Measurements from ENCODE around the gene MYLK4.

MYLK4 gene

DNA sequence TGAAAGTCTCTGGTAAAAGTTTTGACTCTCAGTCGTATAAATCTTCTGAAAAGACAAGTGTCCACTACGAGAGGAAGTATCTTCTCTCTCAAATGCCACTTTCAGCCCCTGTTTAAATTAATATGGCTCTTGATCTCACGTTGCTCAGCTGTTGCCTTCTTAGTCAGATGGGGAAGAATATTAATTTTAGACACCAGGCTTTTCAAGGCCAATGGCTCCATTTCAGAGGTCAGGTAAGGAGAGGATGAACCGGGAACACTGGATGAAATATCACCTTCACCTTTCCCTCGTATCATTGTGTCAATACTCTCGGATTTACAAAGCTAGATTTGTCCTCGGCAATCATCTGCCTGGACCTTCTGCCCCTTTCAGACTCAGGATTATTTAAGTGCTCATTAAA, at the start of gene MYLK4:
Gene MYLK4, minus strand, starts transcription at position 91 of the 400 bp plus-strand sequence. CDS start 1,628 bp downstream, outside the sequence.
- DNase-seq, result no peak

DNA sequence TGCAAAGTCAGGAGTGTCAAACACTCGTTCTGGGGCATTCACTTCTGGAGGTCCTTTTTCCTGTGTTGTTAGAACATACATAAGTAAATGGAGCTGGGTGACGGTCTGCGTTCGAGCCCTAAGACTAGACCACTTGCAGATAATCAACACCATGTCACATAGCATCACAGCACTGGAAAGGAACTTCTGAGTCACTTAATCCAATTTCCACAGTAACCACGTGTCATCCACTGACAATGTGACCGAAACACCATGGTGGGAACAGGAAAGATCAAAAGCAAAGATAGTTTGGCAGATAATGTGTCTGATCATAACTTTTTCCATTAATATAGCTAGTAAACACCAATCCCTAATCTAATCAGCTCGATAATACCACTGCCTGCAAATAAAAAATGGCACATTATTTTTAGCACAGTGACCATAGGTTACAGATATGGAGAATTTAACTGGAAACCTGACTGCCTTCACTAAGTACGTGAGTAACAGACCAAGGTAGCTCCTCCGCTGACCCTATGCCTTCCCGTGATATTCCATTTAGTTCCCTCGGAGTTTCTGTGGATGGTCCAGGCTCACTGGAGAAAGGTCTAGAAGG, 49.3 kb upstream of the MYLK4 start:
- no peak for DNase-seq

DNA sequence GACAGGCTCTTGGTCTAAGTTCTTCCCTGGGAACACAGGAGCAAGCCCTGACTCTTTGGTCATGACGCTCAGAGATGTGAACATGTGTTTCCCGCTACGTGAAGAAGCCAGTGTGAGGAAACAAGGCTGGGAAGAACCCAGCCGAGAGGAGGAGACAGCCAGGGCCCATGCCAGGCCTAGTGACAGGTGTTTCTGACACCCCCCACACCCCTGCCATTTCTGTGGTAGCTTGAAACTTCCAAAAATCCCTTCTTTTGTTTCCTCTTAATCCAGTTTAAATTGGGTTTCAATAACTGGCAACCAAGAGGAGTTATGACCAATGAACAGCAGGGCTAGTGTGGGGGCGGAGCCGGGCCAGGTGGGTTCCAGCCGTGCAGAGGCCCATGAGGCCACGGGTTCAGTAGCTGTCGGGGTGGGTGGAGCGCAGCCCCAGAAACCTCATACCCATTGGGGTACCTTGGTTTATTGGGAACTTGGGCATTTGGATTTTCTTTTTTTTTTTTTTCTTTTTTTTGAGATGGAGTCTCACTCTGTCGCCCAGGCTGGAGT, 47.9 kb upstream of the MYLK4 start:
- no peak for DNase-seq

DNA sequence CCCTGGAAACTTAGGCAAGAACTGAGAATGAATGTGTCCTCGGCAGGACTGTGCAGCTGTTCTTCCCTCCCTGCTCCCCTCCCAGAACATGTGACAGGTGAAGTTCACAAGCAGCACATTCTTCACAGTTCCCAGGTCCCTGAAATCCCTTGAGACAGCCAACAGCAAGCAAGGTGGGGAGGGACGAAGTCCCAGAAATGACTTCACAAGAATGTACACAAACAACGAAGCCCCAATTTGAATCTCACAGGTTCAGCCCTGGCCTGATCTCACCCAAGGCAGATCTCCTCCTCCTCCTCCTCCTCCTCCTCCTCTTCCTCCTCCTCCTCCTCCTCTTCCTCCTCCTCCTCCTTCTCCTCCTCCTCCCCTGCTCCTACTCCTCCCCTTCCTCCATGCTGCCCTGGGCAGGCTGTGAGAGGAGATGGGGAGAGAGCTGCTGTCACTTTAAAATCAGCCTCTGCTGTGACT, 46.9 kb upstream of the MYLK4 start:
- DNase-seq, result no peak

DNA sequence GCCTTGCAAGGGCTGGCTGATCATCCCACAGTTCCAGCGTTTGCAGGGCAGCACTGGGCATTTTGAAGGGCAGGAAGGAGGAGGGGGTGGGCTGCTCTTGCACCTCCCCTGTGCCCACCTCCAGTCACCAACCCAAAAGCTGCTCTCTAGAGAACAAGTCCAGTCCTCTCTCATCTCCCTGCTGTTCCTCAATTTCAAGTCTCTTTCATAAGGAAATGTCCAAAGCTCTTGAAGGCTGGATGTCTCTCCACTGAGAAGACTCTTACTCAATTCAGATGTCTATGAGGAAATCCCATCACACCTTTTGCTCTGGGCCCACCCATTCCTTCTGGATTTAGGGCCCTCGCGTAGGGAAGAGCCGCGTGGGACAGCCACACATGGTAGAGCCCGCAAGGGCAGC, 46.1 kb upstream of the MYLK4 start:
- DNase-seq, result no peak

DNA sequence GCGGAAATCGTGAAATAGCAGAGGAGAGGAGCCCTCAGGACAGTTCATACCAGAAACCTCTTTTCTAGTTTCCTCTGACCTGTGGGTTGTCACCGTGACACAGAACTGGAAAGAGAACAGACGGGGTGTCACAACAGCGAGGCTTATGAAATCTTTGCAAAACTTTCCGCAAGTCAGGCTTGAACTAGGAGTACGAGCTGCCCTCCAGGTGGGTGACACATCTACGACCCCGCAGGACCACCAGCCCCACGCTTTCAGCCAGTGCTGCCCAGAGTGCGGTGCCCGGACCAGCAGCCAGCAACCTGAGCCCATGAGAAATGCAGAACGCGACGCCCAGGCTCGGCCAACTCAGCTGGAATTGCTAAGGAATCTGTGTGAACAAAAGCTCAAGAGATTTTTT, 45.2 kb upstream of the MYLK4 start:
- DNase-seq, result no peak

DNA sequence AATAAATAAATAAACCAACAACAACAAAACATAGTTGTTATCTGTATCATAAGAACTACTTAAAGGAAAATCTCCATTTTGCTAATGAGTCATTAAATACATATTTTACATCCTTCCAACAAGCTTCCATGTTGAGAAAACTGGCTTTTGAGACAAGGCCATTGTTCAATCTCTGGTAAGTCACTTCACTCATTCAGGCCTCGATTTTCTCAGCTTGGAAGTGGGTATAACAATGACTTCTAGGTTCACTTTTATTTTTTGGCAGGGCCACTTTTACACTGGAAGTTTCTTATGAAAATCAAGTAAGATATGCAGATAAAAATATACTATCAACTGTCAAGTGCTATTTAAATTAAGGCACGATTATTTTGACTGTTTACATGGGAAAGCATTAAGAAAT, 44.4 kb upstream of the MYLK4 start:
- DNase-seq, result no peak

DNA sequence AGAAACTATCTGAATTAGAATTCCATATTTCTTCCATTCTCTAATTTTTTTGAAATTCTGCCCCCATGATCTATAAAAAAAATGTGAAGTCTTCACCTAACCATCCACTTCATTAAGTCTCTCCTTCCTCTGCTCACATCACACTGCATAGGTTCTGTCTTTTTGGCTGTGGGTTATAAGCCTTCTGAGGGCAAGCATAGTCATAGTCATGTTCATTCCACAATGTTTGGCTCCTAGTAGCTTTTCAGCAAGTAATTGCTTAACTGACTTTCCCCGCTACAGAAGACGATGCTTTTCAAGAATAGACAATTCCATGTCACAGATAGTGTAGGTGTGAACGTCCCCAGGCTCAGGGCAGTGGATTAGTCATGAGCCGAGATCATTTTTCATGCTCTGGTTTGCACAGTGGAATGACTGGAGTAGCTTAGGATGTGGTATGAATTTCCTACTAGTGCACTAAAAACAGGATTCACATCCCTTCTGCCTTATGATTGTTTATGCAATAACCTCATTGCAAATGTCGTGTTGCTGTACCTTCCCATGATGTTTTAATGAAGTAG, 43.5 kb upstream of the MYLK4 start:
- DNase-seq, result no peak

DNA sequence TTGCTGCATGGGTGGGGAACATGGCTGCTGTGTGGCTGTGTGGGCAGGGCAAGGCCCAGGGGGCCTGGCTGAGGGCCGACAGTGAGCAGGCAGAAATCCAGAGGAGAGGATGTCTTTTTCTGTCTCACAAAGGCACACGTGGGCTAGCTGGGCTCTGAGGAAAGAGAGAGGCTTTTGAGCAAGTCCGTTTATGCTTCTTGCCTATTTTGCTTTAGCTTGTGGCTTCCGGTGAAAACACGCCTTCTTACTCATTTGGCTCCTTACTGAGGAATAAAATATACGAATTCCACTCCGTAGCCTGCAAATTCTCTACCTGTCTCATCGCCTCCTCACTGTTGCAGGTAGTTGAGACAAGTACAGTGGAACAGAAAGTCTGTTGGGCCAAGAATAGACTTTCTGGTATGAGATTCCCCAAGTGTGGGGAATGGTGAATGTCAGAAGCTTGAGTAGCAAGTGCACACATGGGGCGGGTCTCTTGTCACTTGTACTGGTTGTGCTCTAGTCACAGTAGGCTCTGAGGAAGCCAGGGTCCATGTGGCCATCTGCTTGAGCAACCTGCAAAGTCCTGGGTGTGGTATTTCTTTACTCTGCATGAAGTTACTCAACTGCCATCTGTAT, 42.9 kb upstream of the MYLK4 start:
- DNase-seq, result no peak

DNA sequence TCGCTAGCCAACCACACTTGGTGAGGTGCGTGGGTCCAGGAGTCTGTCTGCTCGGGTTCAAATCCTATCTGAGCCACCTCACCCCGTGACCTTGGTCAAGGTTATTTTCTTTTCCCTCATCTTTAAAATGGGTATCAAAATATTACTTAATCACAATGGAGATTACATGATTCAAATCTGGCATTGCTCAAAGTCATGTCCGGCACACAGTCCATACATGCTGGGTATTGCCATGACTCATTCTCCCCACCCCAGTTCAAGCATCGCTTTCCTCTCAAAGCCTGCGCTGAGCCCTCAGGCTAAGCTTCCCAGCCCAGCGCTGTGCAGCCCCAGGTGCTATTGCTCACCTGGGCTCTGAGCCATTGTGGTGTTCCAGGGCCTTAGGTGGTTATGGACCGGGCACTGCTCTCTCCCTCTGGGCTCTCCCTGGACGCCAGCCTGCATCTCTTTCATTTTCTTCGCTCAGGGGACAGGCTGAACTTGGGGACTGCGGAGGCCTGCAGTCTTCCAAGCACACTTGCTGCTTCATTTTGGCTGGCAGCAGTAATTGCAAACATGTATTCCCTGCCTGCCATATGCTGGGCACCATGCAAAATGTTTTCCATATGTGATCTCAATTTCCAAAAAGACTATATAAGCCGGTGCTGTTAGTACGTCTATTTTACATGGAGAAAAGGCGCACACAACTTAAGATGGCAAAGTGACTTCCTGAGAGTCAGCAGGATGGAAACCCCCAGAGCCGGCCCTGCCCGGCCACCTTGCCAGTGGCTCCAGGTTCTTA, 41.8 kb upstream of the MYLK4 start:
- no peak for DNase-seq

DNA sequence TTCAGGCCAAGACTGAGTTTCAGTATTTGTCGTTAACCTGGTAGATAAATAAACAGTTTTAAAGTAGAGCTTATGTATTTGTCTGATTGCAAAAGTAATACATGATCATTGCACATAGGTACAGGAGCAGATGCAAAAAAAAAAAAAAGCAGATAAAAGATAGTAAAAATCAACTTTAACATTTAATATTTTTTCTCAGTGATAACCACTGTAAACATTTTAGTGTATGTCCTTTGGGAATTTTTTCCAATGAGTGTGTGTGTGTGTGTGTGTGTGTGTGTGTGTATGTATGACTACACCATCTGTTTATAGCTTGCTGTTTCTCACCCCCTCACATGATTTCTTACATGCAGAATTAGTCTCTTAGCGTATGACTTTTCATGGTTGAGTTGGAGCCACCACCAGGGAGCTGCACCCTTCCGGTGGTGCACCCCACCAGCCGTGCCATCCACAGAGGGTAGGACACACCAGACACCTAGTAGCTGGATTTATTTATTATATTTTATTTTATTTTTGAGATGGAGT, 40.8 kb upstream of the MYLK4 start:
- no peak for DNase-seq

DNA sequence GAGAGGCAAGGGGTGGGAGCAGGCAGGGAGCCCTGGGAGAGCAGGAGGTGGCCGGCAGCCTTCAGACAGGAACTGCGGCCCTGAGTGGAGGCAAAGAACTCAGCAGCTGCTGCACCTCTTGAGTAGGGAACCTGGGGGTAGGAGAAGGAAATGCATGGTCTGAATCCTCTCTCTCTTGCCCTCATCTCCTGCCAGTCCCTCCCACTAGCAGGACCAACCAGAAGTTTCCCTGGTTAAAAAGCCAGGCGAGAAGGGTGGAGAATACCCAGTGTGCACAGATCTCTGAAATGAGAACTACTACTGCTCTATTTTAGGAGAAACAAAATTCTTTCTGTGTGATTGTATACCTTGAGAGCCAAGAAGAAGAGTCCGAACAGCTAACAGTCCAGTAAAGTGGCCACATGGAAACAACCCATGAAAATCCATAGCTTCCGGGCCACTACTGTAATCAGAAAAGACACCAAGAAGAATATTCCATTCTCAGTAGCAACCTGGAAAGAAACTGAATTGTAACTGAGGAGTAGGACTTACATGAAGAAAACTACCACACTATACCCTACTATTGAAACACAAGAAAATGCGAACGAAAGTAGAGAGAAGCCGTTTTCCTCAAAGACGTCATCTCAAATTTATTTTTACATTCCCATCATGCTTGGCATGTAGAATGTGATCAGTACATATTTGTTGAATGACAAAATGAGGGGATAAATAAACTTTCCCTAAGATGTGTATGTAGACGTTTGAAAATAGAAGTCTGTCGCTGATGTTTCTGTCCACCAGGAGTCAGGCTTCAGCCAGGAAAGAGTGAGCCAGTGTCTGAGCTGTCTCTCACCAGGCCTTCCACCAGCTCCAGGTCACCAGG, 40.1 kb upstream of the MYLK4 start:
- DNase-seq, result peak; percentile 7

DNA sequence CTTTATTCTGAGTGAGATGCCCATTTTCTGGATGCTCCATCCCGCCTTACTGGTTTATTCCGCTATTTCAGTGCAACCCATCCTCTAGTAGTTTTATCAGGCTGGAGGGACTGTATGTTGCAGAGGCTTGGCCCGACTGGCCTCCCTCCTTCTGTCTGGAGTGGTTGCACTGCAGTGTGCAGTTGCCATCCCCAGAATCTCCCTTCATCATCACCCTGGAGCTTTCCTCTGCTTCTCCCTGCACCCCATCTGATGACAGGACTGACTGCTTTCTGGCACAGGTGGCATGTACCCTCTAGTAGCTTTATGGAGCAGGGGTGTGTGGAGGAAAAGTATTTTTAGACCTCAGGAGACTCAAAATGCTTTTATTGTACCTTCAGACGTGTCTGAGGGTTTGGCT, 35.5 kb upstream of the MYLK4 start:
- DNase-seq, result no peak

DNA sequence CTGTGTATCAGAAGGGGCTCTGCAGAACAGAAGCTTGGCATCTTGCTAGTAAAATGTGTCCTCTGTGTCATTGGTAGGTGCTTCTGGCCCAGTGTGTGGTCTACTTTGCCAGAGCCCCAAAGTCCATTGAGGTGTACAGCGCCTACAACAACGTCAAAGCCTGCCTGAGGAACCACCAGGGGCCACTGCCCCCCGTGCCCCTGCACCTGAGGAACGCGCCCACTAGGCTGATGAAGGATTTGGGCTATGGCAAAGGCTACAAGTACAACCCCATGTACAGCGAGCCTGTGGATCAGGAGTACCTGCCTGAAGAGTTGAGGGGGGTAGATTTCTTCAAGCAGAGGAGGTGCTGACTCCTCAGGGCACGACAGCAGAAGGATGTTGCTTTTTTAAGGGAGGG, 34.2 kb upstream of the MYLK4 start:
- DNase-seq, result no peak

DNA sequence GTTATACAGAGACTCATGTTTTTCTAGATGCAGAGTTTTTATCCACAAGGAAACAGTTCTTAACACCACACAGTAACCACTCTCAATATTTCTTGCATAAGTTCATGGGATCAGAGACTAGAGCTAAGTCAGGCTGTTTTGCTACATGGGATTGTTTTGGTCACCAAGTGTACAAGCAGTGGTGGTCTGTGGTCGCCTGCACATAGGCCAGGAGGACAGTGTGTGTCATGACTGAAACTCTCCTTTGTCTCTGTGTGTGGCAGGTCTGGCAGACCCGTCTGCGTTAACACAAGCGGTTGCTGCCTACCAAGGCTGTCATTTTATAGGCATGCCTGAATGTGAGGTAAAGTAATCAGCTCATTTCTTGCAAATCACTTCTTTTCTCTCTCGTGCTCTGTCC, 33.3 kb upstream of the MYLK4 start:
- DNase-seq, result no peak

DNA sequence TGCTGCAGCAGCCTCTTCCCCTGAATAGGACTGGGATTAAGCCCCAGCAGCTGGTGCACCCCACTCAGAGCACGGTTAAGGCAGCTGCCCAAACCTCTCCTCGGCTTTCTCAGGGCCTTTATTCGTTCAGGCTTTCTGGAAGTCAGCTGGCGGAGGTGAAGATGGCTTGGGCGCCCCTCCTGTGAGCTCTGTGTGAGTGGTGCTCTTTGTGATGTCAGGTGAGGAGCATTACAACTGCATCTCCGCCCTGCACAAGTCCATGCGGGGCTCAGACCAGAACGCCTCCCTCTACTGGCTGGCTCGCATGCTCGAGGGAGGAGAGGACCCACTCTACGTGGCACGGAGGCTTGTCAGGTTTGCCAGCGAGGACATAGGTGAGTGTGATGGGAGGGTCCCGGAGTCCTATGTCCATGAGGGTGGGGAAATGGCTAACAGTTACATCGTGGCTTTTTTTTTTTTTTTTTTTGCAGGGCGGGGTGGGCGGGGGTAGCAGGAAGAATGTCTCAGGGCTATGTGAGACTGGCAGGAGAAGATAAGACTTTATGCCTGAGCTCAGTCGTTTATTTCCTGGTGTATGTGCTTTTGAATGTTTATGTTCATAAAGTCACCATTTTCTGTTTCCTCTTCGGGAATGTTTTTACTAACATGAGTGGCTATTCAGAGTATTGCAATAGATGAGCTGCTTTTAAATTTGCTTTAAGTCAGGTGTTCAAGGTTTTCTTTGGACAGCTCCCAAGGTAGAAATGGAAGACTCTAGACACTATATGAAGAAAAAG, 32.7 kb upstream of the MYLK4 start:
- DNase-seq, result no peak

DNA sequence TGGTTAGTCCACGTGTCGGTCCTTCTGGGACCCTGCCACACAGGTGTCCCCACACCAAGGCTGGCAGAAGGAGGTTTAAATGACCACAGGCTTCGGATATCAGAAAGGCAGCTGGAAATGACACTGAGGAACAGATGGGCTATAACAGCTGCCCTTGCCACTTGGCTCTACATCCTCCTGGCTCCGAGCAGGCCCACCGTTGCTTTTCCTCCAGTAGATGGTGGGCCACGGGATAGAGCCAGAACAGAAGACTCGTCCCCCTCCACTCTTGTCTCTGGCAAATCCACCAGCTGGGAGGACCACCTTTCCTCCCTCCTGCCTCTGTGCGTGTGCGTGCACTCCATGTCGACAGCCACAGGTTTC, 32.1 kb upstream of the MYLK4 start:
- DNase-seq, result no peak

DNA sequence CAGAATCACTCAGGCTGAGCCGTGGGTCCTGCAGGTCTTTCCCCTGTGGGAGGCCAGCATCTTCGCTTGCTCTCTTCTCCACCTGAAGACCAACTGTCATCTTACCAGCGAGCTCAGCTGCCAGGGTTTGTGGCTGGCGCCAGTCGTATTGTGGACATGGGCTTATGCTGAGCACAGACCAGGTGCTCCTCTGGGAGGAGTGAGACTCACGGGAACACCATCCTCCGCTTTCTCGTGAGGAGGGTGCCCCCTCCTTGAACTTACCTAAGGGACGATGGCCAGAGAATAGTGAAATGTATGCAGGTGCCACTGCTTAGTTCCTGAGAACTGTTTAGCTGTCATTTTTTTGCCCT, 31.6 kb upstream of the MYLK4 start:
- DNase-seq, result no peak

DNA sequence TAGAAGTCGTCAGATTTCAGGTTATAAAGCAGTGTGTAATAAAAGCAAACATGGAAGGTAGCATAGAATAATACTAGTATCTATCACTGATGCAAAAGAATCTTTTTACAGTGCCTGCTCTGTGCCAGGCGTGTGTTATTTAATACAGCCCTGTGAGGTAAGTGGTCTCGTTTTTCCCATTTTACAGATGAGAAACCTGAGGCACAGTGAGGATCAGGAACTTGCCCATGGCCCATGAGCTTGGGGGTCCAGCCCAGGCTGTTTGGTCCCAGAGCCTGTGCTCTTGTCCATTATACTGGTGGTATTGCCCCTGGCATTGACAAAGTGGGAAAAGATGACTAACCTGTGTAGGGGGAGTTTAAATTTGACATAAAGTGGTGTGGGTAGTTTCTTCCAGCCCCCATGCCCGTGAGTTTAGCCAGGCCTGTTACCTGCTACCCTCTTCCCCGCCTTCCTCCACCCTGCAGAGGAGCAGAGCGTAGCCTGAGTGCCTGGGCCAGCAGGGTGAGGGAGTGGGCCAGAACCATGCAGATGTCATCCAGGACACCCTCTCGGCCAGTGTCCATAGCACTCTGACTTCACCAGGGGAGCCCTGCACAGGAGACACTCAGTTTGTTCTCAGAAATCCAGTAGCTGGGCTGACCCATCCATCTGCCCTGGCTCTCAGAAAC, 31.1 kb upstream of the MYLK4 start:
- no peak for DNase-seq

DNA sequence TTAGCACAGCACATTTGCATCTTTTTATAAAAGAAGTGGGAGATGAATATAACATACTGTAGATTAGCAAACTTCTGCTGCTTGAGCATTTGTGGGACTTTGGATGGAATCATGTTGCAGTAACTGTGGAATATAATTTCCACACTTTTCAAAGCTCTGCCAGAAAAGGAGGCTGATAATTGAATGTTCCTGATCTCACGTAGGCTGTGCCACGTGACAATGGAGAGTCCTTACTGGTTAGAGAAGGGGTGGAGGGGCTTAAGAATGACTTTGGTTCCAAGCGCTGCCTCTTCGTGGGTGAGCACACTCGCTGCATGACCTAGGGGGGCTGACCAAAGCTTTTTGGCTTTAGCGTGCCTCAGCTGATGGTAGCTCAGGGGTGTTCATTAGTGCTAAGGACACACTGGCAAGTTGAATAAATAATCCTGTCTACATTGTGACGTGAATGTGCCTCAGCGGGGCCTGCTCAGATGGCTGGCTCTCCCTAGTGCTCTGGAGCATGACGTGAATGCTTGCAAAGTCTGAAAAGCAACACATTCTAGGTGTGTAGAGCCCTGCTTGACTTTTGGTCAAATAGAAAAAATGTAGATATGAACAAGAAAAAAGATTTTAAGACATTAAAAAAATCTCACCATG, 29.5 kb upstream of the MYLK4 start:
- DNase-seq, result no peak

DNA sequence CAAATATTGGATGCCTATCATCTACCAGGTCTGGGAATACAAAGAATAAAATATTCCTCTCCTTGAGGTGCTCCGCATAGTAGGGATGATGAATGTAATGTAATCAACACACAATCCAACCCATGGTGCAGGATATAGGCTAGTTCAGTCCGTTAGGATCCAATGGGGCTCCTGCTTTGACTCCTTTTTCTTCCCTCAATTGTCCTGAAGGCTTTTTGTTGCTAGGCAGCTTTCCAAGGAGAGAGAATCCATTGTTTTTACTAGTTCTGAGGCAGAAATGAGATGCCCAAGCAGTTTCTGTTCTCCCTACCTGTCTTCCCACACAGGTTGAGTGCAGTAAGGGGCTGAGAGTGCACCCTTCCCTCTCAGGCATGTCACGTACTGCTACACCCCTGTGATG, 26.5 kb upstream of the MYLK4 start:
- DNase-seq, result no peak

All from DMS153 (cell line).